GM19372 (cell line): ENCODE data around the gene INPP5A.

Experiments
- ATAC-seq: cut with Tn5 transposase; IDR thresholded peaks from one replicate; pipeline ENCODE4 v1.9.1; 2021; ENCODE audit warnings: mild to moderate bottlenecking, low read depth, moderate library complexity; ENCODE audit not compliant: unreplicated experiment

The INPP5A gene

GRCh38 chr10:132652936-132653590 lies 115.5 kb downstream of the INPP5A start:
- no peak for ATAC-seq

GRCh38 chr10:132653721-132654120 lies 116.1 kb downstream of the INPP5A start:
- ATAC-seq = no peak

- no peak for ATAC-seq
These were observed 116.6 kb downstream of the INPP5A start for GRCh38 chr10:132654121-132654571.

DNA sequence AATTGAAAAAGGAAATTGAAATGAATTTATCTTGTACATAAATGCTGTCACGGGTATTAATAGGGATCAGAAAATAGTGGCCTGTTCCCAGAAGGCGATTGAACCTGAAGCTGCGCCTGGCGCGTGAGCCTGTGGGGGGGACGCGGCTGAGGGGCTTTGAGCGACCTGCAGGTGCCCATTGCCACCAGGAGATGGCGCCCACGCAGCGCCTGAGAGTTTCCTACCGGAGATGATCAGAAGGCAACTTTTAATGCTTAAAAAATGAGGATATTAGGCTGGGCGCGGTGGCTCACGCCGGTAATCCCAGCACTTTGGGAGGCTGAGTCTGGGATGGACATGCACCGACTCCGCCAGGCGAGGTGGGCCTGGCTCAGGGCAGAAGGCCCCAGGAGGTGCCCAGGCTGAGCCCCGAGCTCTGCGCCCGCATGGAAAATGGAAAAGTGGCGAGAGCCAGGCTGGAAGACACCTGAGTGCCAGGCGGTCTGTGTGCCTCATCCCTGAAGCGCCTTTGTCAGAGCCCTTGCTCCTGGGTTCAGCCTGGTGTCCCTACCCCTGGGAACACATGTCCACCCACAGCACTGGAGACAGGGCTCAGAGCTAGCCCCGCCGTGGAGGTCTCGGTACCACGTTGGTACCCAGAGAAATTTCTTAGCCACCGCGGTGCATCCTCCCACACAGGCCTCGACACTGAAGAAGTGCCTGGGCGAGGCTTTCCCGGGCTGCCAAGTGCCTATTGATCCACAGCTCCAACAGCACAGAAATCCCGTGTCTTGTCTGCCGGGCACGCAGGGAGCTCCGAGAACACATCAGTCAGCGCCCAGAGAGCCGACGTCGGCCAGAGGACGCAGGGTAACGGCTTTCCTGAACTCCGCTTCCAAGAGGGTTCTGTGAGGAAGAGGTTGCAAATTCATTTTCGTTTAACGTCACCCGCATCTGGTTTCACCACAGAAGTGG lies 117.4 kb downstream of the INPP5A start:
- ATAC-seq = no peak

- ATAC-seq = no peak
These were observed 118.1 kb downstream of the INPP5A start for GRCh38 chr10:132655735-132656134.

DNA sequence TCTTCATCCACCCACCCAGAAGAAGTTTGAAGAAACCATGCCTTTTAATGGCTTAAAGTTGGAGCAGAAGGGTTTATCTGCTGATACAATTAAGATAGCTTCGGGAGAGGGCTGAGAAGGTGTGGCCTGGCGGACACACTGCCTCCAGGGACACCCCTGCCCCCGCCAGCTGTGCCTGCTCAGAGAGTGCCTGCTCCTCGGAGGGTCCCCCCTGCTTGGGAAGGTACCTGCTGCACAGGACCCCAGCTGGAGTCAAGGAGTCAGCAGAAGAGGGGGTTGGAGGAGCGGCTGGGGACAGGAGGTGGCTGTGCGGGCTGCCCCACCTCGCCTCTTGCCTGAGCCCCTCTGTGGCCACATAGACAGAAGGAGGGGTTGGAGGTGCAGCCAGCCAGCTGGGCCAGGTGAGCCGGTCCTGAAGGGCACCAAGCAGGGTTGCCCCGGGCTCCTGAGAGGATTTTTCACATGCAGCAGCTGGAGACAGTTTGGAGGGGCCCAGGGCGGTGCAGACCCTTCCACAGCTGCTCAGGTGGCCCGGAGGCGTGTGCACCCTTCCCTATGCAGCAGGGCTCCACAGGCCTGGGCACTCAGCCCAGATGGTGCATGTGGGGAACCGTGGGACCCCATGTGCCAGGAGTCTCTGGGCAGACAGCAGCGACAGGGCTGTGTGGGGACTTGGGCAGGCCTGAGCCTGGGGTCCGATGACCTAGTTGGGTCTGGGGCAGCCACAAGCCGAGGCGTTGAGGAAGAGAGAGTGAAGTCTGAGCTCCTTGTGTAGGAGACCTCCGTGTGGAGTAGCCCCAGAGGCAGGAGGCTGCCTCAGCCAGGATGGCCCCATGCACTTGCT lies 118.9 kb downstream of the INPP5A start:
- no peak for ATAC-seq

DNA sequence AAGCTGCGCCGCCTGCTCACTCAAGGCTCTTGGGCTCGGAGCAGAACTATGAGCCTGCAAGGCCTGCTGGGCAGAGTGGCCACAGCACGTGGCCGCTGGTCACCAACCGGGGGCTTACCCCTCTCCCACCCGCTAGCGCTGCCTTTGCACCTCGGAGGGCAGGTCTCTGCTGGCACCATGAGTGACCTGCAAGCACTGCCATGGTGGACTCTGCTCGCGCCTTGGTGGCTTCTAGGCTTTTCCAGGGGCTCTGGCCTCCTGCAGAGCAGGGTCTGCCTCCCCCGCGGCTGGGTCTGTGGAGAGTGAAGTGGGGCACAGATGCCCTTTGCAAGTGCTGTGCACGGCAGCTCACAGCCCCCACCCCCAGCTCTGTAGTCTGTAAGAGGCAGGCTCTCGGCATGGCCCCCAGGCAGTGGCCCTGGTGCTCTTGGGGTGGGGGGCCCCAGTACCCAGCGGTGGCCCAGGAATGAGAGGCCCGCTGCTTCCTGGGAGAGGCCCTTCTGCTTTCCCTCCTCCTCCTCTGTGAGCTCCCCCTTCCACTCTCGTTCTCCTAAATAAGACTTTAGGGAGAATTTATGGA lies 119.6 kb downstream of the INPP5A start:
- no peak for ATAC-seq

DNA sequence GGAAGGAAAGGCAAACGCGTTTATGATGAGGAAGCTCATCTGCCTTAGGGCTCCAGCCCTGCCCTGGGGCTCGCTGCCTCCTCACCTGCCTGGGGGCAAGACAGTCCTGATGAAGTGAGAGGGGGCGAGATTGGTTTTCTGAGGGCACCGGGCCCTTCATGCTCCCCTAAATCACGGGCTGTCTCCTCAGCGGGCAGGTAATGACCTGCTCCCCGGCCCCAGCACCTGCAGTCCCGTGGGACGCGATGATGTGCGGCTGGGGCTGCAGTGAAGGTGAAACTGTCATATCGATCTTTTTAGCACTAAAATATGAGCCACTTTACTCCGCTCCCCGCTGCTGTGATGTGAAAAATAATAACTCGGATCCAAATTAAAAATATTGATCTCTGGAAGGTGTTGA lies 120.2 kb downstream of the INPP5A start:
- no peak for ATAC-seq

DNA sequence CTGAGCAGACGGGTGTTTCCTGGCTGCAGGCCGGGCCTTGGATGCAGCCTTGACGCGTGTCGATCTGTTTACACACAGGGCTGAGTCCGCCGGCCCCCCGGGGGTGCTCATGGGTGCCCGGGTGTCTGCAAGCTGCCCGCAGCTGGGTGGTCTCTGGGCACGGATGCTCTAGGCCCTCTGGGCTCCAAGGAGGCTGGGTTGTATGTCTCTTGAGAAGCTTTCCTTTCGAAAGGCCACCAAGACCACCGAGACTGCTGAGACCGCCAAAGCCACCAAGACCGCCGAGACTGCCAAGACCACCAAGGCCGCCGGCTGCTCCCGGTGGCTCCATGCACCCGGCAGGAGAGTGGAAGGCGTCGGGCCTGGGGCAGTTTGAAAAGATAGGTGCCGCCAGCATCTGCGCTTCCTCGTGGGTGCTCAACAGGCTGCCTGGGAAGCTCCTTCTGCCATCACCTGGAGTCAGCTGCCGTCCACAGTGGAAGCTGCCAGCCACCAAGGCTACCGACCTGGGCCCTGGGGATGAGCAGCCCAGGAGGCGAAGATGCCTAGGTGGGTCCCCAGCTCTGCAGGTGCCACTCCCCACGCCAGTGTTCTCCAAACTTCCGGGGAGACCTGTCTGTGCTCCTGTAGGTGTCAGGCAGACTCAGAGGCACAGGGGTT lies 121.1 kb downstream of the INPP5A start:
- ATAC-seq = no peak

DNA sequence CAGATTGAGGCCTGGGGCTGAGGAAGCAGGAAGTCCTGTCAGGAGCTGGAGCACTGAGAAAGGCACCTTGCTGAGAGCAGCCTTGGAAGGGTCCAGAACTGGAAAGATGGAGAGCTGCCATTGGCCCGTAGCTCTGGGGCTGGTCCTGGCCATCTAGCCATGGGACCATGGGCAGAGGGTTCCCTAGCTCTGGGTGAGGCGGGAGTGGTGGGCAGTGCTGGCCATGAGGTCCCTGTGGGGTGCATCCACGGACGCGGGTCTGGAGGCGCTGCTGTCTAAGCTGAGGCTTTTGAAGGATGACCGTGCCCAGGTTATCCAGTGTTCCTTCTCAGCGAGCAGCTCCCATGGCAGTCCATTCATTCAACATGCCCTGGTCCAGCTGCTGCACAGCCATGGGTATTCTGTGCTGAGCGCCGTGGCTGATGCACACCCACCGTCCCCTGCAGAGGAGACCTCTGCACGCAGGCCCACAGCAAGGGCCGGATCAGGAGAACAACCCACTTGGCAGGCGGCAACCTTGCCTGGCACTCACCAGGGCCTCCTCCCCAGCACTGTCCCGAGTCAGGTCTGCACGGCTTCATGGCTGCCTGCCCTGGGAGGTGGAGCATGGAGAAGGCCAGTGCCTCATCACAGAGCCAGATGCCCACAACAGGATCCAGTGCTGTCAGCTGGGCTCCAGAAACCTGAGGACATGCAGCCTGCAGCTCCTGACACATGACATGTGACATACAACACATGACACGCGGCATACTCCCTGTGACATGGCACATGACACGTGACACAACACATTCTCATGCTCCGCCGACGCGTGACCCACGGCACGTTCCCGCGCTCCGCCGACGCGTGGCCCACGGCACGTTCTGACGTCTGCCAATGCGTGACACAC lies 121.9 kb downstream of the INPP5A start:
- ATAC-seq = no peak

DNA sequence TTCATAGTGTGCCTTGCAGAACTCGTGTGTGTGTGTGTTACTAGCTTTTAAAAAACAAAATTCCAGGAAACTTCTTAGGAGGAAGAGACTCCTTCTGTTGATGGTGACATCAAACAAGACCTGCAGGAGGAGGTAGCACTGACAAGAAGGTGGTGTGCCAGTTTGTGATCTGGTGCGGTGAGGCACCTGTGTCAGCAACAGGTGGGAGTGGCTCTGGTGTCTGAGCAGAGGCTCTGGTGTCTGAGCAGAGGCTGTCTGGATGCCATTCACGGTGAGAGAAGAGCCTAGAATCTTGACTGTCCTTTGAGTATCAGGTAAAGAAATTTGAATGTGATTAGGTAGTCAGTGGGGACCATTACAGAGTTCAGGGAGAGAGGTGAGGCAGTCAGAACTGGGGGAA lies 122.8 kb downstream of the INPP5A start:
- no peak for ATAC-seq

GRCh38 chr10:132662186-132662920 lies 124.8 kb downstream of the INPP5A start:
- ATAC-seq = no peak

DNA sequence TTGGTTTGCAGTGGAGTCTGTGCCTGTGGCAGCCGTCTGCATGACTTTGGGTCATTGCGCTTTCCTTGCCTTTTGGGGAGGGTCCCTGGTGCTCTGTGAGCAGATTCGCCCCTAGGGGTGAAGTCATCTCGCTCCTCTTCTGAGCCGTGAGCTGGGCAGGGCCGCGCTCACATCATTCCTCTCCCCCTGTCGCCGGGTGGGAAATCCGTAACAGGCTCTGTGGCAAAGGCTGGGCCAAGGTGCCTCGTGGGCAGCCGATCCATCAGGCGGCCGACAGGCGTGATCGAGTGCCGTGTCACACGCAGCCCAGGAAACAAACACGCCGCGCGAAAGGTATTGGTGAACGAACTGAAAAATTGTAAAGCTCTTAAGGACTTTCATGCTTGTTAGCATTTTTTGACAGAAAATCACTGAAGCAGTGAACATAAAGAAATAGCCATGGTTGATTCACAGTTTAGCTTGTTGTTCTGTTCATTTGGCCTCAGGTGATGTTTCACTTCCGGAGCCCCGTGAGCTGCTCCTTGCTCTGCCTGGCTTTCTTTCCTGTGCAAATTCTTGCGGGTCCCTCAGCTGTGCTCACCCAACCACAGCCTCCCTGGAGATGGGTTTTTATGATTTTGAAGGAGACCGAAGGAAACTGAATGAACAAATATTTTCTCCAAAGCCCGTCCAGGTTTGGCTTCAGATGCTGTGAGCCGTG lies 126.2 kb downstream of the INPP5A start:
- ATAC-seq = no peak

DNA sequence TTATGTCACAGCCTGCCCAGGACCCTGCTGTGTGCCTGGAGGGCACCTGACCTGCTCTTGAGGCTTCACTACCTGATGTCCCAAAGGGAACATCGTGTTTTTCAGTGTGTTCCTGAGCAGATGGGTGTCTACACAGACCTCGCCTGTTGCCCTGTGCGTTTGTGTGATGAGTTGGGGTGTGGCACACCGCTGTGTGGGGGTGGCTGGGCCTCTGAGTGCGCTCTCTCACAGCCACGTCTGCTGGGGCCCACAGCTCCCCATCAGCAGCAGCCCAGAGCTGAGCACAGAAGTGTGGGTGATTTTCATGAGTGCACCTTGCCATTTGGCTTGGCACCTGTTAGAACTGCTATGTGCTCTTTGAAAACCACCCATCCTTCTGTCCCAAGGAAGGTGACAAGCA lies 126.8 kb downstream of the INPP5A start:
- no peak for ATAC-seq

GRCh38 chr10:132664883-132665282 lies 127.3 kb downstream of the INPP5A start:
- ATAC-seq = no peak

GRCh38 chr10:132665946-132666704 lies 128.5 kb downstream of the INPP5A start:
- no peak for ATAC-seq
